GM21528 (cell line): ENCODE measurements around the gene LIG4.
"Not testable (repeated sequence)": the region's sequence is repeated elsewhere in the genome, so short reads cannot be mapped to it uniquely, and the experiment has no call there.

Experiments used
- ATAC-seq: cut with Tn5 transposase; IDR thresholded peaks from one replicate; pipeline ENCODE4 v1.9.1; 2021; ENCODE audit warnings: mild to moderate bottlenecking, moderate library complexity; ENCODE audit not compliant: unreplicated experiment, low FRiP score

LIG4 gene

GRCh38 chr13:108215436-108215835, at the start of gene LIG4:
TSS of gene LIG4 (minus strand) at chr13:108215536. CDS start at chr13:108211268, 4,268 bp downstream.
- ATAC-seq, result peak; percentile 61

GRCh38 chr13:108263621-108264355, 48.5 kb upstream of the LIG4 start:
- no peak for ATAC-seq

- ATAC-seq, result no peak
Measured at GRCh38 chr13:108257248-108257647, 41.9 kb upstream of the LIG4 start.

GRCh38 chr13:108249150-108249549, 33.8 kb upstream of the LIG4 start:
- peak; percentile 66 for ATAC-seq

GRCh38 chr13:108230377-108230776, 15.0 kb upstream of the LIG4 start:
- ATAC-seq, result no peak

GRCh38 chr13:108227651-108228272, 12.4 kb upstream of the LIG4 start:
- no peak for ATAC-seq

- ATAC-seq, result peak; percentile 44
Measured at GRCh38 chr13:108226184-108226583, 10.8 kb upstream of the LIG4 start.

GRCh38 chr13:108225440-108225839, 10.1 kb upstream of the LIG4 start:
- peak; percentile 55 for ATAC-seq

- no peak for ATAC-seq
Measured at GRCh38 chr13:108223687-108224503, 8.6 kb upstream of the LIG4 start.

GRCh38 chr13:108220041-108220440, 4.7 kb upstream of the LIG4 start:
- no peak for ATAC-seq

GRCh38 chr13:108218044-108218974, 3.0 kb upstream of the LIG4 start, which contains the start of gene ABHD13:
TSS of gene ABHD13 (plus strand) at chr13:108218392. CDS start at chr13:108229219, 10,827 bp downstream.
- ATAC-seq, result peak; percentile 83

GRCh38 chr13:108217307-108218043, 2.1 kb upstream of the LIG4 start:
- ATAC-seq, result not testable (repeated sequence)

GRCh38 chr13:108214441-108215271, 680 bp downstream of the LIG4 start:
- ATAC-seq, result no peak

- no peak for ATAC-seq
Measured at GRCh38 chr13:108213946-108214345, 1.4 kb downstream of the LIG4 start.

- peak; percentile 53 for ATAC-seq
Measured at GRCh38 chr13:108212886-108213285, 2.5 kb downstream of the LIG4 start.

- ATAC-seq, result no peak
Measured at GRCh38 chr13:108210551-108210950, 4.8 kb downstream of the LIG4 start.

GRCh38 chr13:108200781-108201398, 14.4 kb downstream of the LIG4 start:
- ATAC-seq, result no peak

- no peak for ATAC-seq
Measured at GRCh38 chr13:108195861-108196260, 19.5 kb downstream of the LIG4 start.
